HFFc6 (cell line): Measurements from ENCODE around the gene MLLT3. TPM values are rescaled to one million over a fixed set of nuclear protein-coding genes. Genes with fewer than 3 reads are reported as not detected.

Experiments
- DNase-seq: peaks from one replicate; pipeline ENCODE4 v3.0.0-alpha.2; 2018
- H3K27ac Mint-ChIP-seq: 2 replicates; pipeline ENCODE4 v1.8.0; 2020; ENCODE audit warnings: mild to moderate bottlenecking, mixed read lengths
- H3K27me3 Mint-ChIP-seq: 2 replicates; pipeline ENCODE4 v1.8.0; 2021; ENCODE audit warnings: mild to moderate bottlenecking, moderate library complexity, mixed read lengths; ENCODE audit not compliant: insufficient read depth
- H3K36me3 Mint-ChIP-seq: 2 replicates; pipeline ENCODE4 v1.8.0; 2021; ENCODE audit warnings: low read depth, mixed read lengths
- H3K4me1 Mint-ChIP-seq: 2 replicates; pipeline ENCODE4 v1.8.0; 2020; ENCODE audit warnings: low read depth, mixed read lengths
- H3K4me3 Mint-ChIP-seq: 2 replicates; pipeline ENCODE4 v1.8.0; 2020; ENCODE audit warnings: mild to moderate bottlenecking, moderate library complexity, mixed read lengths
- H3K9me3 Mint-ChIP-seq: 2 replicates; pipeline ENCODE4 v1.8.0; 2020; ENCODE audit warnings: mild to moderate bottlenecking, mixed read lengths
- CTCF ChIP-seq: fragments of 200-600 bp; sonication (generic); IDR thresholded peaks from 2 replicates; pipeline ENCODE4 v1.5.0; 2021; ENCODE audit warnings: antibody characterized with exemption, mild to moderate bottlenecking
- total RNA-seq, 6 experiments: library from RNA; stranded (reverse); fragmentation: NEBNext Ultra II Directional; extraction: Animal tissue kit (Norgen Biotek cat#: 25700); gene quantifications; 2 replicates in 1 of 6; 3 replicates in 5 of 6; pipeline ENCODE4 v1.2.3, GENCODE V29; 2021

The MLLT3 gene
- total RNA-seq, 6 experiments from 2014 or later, result 23.1 to 27.5 (median 24.7) TPM

GRCh38 chr9:20309124-20309523 lies 313.2 kb downstream of the MLLT3 start:
- Mint-ChIP-seq H3K27ac (no peak overlapping the region), H3K36me3 (no peaks in the 10 kb centered on the region), H3K27me3 (peaks cover 19% of the 10 kb centered on the region), H3K4me3 (no peak overlapping the region), H3K4me1 (peaks cover 22% of the 10 kb centered on the region), H3K9me3 (no peaks in the 10 kb centered on the region)
- no peak for DNase-seq
- TF ChIP-seq CTCF, result no peak

- TF ChIP-seq CTCF, result no peak
- no peak for DNase-seq
- Mint-ChIP-seq H3K27me3 (peaks cover 20% of the 10 kb centered on the region), H3K27ac (no peak overlapping the region), H3K9me3 (no peaks in the 10 kb centered on the region), H3K36me3 (no peaks in the 10 kb centered on the region), H3K4me3 (no peak overlapping the region), H3K4me1 (peaks cover 7% of the 10 kb centered on the region)
Measured at GRCh38 chr9:20307621-20308020, 314.7 kb downstream of the MLLT3 start.

- Mint-ChIP-seq H3K27me3 (peaks cover 20% of the 10 kb centered on the region), H3K4me1 (no peaks in the 10 kb centered on the region), H3K4me3 (no peak overlapping the region), H3K36me3 (no peaks in the 10 kb centered on the region), H3K27ac (no peak overlapping the region), H3K9me3 (no peaks in the 10 kb centered on the region)
- TF ChIP-seq CTCF, result no peak
- DNase-seq, result no peak
Measured at GRCh38 chr9:20305452-20305851, 316.8 kb downstream of the MLLT3 start.

DNA sequence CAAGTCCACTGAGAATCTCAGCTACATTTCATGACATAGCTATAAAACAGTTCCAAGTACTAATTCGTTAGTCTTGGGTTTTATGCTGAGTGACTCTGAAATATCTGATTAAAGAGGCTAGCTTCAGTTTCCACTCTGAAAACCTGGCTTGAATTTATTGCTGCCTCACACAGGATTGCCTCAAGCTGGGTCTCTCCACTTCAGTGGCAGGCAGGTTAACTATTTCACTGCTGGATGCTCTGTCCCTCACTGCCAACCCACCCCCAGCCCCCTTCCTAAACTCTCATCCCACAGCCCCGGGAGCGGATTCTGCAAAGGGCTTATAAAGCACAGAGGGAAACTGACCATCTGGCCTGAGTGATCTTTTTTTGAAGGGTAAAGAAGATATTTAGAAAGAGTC lies 318.3 kb downstream of the MLLT3 start:
- Mint-ChIP-seq H3K27ac (no peak overlapping the region), H3K9me3 (no peaks in the 10 kb centered on the region), H3K27me3 (peaks cover 14% of the 10 kb centered on the region), H3K36me3 (no peaks in the 10 kb centered on the region), H3K4me1 (no peaks in the 10 kb centered on the region), H3K4me3 (no peak overlapping the region)
- no peak for TF ChIP-seq CTCF
- no peak for DNase-seq

DNA sequence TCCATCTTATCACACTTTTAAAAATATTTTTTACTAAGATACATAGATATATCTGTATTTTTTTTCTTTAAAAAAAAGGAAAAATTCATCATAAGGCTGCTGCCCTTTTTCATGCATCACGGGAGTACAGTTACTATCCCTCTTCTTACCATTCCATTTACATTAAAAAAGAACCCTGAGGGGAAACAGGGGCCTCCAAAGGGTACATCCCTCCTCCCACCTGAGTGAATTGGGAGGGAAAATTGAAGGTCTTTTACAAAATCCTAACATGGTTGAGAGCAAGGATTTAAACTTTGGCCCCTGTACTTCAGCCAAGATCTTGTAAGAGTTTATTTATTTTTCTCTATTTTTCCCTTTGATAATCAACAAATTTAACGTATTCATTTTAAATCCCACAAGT lies 319.2 kb downstream of the MLLT3 start:
- no peak for DNase-seq
- Mint-ChIP-seq H3K4me3 (no peak overlapping the region), H3K36me3 (no peaks in the 10 kb centered on the region), H3K27me3 (peaks cover 6% of the 10 kb centered on the region), H3K9me3 (no peaks in the 10 kb centered on the region), H3K27ac (no peak overlapping the region), H3K4me1 (peaks cover 8% of the 10 kb centered on the region)
- no peak for TF ChIP-seq CTCF

DNA sequence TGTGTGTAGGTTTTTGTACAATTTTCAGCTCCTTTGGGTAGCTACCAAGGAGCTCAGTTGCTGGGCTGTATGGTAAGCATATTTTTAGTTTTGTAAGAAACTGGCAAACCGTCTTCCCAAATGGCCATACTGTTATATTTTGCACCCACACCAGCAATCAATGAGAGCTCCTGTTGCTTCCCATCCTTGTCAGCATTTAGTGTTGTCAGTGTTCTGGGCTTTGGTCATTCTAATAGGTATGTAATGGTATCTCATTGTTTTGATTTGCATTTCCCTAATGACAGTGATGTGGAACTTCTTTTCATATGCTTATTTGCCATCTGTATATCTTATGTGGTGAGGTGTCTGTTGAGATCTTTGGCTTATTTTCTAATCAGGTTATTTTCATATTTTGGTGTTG lies 320.1 kb downstream of the MLLT3 start:
- no peak for DNase-seq
- H3K4me1 Mint-ChIP-seq, result peaks cover 17% of the 10 kb centered on the region
- H3K9me3 Mint-ChIP-seq, result no peaks in the 10 kb centered on the region
- H3K4me3 Mint-ChIP-seq, result no peak overlapping the region
- H3K36me3 Mint-ChIP-seq, result no peaks in the 10 kb centered on the region
- peaks cover 2% of the 10 kb centered on the region; the same call in 1 of the 2 replicates for H3K27me3 Mint-ChIP-seq
- TF ChIP-seq CTCF, result no peak
- no peak overlapping the region for H3K27ac Mint-ChIP-seq
